Bronchial epithelial cell (primary cell): ENCODE measurements around the gene ASIC4. TPM values are rescaled to one million over a fixed set of nuclear protein-coding genes. Genes with fewer than 3 reads are reported as not detected.

Experiments used
- DNase-seq: peaks from one replicate; pipeline ENCODE4 v3.0.0-alpha.2; 2010; ENCODE audit warnings: low read depth
- FAIRE-seq: peaks from 2 replicates; lab custom pipeline; 2011; peaks lifted over from hg19 to GRCh38; lab: Jason Lieb, UNC
- H3K27me3 ChIP-seq: 2 replicates; pipeline ENCODE4 v1.5.1; 2011; ENCODE audit warnings: low read length; ENCODE audit not compliant: control insufficient read depth, insufficient read depth
- H3K36me3 ChIP-seq: 2 replicates; pipeline ENCODE4 v1.5.1; 2011; ENCODE audit warnings: low read length; ENCODE audit not compliant: control insufficient read depth, insufficient read depth
- H3K4me3 ChIP-seq: 2 replicates; pipeline ENCODE4 v1.5.1; 2011; ENCODE audit warnings: mild to moderate bottlenecking, low read depth, low read length, control low read depth
- total RNA-seq: library from RNA; depleted of rRNA; stranded (reverse); fragments of >200 nt; gene quantifications from 2 replicates; pipeline ENCODE4 v1.2.1, GENCODE V29; 2014
- TF ChIP-seq, protein P1 (sequence below): IDR thresholded peaks from 2 replicates; pipeline ENCODE4 v1.5.1; 2011; ENCODE audit warnings: mild to moderate bottlenecking, moderate library complexity, low read length, control low read depth, inconsistent platforms; ENCODE audit not compliant: insufficient read depth, severe bottlenecking

The ASIC4 gene
- total RNA-seq, 1 donor from 2014 or later, result 0.53 TPM

DNA sequence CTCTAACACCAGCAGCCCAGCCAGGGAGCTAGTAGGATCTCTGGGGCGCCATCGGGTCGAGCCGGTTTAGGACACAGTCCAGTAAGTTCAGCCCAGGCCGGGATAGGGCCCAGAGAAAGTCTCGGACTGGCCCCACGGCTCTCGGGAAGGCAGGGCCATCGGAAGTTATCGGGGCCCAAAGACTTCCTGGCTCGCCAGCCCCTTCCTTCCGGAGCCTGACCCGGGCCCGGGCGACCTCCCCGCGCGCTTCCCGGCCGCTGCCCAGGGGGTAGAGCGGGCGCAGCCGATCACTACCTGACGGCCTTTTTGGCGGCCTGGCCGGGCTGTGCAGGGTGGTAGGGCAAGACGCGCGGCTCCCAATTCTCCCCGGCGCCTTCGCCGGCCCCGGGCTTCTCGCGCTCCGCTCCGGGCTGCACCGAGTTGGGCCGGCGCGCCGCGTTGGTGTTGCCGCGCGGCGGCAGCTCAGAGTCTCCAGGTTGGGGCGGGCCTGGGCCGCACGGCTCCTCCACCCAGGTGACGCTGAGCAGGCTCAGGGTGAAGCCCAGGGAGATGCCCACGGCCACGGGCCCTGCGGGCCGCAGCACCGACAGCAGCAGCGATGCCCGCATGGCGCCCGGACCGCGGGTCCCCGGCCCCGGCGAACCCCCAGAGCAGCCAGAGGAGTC lies 28.8 kb downstream of the ASIC4 start:
- FAIRE-seq (no peak), DNase-seq (no peak)
- peaks cover 25% of the 10 kb centered on the region for H3K36me3 ChIP-seq
- TF ChIP-seq, protein P1, sequence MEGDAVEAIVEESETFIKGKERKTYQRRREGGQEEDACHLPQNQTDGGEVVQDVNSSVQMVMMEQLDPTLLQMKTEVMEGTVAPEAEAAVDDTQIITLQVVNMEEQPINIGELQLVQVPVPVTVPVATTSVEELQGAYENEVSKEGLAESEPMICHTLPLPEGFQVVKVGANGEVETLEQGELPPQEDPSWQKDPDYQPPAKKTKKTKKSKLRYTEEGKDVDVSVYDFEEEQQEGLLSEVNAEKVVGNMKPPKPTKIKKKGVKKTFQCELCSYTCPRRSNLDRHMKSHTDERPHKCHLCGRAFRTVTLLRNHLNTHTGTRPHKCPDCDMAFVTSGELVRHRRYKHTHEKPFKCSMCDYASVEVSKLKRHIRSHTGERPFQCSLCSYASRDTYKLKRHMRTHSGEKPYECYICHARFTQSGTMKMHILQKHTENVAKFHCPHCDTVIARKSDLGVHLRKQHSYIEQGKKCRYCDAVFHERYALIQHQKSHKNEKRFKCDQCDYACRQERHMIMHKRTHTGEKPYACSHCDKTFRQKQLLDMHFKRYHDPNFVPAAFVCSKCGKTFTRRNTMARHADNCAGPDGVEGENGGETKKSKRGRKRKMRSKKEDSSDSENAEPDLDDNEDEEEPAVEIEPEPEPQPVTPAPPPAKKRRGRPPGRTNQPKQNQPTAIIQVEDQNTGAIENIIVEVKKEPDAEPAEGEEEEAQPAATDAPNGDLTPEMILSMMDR, result no peak
- H3K27me3 ChIP-seq, result no peaks in the 10 kb centered on the region
- peak overlapping the region; percentile 82 for H3K4me3 ChIP-seq

DNA sequence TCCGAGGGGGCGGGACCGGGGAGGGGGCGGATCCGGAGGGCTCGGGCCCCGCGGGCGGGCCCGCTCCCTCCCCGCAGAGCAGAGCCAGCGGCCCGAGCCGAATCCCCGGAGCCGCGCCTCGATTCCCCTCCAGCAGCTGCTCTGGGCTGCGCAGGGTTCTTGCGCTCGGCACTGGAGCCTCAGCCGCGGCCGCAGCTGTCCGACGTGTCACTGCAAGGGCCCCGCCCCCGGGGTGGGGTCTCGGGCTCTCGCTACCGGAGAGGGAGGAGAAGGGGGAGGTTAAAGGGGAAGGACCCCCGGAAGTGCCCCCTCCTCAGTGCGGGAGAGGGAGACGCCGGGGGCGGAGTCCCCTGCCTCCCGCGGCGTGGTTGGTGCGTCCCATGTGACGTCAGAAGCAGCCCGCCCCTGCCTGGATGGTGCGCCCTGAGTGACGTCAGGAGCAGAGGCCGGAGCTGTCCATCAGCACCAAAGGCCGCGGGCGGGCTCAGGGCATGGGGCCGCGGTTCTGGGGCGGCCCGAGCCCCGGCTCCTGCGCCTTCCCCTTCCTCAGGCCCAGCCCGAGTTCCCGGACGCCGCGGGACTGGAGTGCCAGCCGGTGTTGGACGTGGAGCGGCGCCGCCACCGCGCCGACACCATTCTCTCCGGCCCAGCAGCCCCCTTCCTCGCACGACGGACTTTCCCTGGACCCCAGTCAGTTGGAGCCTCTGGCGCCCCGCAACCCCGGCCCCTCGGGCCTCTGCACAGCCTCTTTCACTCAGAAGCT lies 29.5 kb downstream of the ASIC4 start, which contains the start of the genes CHPF and TMEM198:
Gene CHPF (minus strand): TSS at position 214 of the 763 bp plus-strand sequence. CDS start 271 bp downstream, outside the sequence.
Gene TMEM198 (plus strand): TSS at position 433 of the 763 bp plus-strand sequence. CDS start 700 bp downstream, outside the sequence.
- TF ChIP-seq, protein P1, result no peak
- peak; percentile 90 for DNase-seq
- peak within 1 kb of the TSS; percentile 82 for H3K4me3 ChIP-seq
- FAIRE-seq, result no peak
- no peaks in the 10 kb centered on the region for H3K27me3 ChIP-seq
- peaks cover 23% of the 10 kb centered on the region for H3K36me3 ChIP-seq

DNA sequence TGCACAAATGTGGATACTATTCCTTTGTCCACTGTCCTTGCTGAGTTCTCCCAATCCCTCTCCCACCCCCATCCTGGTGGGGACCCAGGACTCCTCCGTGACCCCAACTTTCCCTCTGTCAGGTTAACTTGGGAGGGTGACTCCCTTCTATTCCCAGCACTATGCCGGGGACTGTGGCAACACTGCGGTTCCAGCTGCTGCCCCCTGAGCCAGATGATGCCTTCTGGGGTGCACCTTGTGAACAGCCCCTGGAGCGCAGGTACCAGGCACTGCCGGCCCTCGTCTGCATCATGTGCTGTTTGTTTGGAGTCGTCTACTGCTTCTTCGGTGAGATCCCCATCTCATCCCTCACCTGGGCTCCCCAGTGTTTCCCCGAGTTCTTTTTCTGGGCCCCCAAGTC lies 30.3 kb downstream of the ASIC4 start:
- FAIRE-seq, result no peak
- DNase-seq, result no peak
- H3K36me3 ChIP-seq, result peaks cover 15% of the 10 kb centered on the region
- H3K4me3 ChIP-seq, result no peak overlapping the region
- TF ChIP-seq, protein P1, result no peak
- no peaks in the 10 kb centered on the region for H3K27me3 ChIP-seq

DNA sequence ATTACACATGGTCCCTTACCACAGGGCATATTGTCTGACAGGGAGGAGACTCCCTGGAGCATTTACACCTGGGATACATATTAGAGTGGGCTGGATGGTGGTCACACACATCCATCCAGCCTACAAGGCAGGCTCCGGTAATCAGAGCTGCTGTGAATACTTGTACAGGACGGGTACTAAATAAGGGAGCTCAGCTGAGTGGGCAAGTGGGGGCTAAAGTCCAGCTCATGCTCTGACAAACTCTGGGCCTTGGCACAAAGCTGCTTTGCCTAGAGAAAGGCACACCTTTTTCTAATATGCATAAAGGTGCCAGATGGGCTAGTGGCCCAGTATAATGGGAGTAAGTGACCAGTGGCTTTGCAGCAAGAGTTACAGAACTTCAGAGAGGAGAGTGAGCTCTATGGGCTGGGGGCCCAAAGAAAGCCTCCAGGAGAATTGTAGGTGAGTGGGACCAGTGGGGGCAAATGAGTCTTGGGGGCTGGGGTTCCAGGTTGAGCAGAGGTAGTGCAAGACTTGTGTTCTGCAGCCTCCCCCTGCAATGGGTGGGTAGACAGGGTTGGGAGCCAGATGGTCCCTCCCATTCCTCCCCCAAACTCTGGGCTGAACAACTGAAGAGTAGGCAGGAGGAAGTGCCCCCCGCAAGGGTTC lies 31.1 kb downstream of the ASIC4 start:
- Histone ChIP-seq H3K36me3 (peaks cover 8% of the 10 kb centered on the region), H3K4me3 (no peak overlapping the region), H3K27me3 (no peaks in the 10 kb centered on the region)
- FAIRE-seq (no peak), DNase-seq (no peak)
- TF ChIP-seq, protein P1, result no peak

DNA sequence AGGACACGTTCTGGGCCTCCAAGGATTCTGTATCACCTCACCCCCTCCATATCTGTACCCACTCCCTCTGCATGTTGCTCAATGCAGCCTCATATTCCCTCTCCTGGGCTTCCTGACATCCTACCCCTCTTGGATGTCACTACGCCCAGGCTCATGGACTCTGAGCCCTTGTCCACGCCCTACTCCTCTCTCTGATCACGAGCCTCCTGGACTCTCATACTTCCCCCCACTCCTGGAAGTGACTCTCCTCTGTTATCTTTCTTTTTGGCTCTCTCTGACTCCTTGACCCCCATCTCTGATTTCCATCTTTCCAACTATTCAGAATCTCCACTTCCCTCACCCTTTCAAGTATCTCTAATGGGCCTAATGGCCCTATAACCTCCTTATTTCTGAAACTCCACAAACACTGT lies 31.7 kb downstream of the ASIC4 start:
- no peak for FAIRE-seq

More for the DNA sequence above, 31.7 kb downstream of the ASIC4 start:
- TF ChIP-seq, protein P1, result no peak
- Histone ChIP-seq H3K4me3 (no peak overlapping the region), H3K27me3 (no peaks in the 10 kb centered on the region), H3K36me3 (peaks cover 2% of the 10 kb centered on the region)
- DNase-seq, result no peak
